Sigmoid colon (tissue), 7 donors: ENCODE measurements around the gene PDE1C. TPM values are rescaled to one million over a fixed set of nuclear protein-coding genes. Genes with fewer than 3 reads are reported as not detected.
"Not testable (repeated sequence)": the region's sequence is repeated elsewhere in the genome, so short reads cannot be mapped to it uniquely, and the experiment has no call there.

Experiments used
- DNase-seq: peaks from one replicate; pipeline ENCODE4 v3.0.0-alpha.2; 2019
- H3K27ac ChIP-seq, 4 donors: fragments of 200-600 bp; sonication (generic); one replicate each; pipeline ENCODE4 v1.5.1; 2016 to 2019; ENCODE audit warnings: mild to moderate bottlenecking in 1 of 4
- H3K27me3 ChIP-seq, 3 donors: fragments of 200-600 bp; sonication (generic); one replicate each; pipeline ENCODE4 v1.5.1; 2019; ENCODE audit warnings: mild to moderate bottlenecking in 1 of 3
- H3K36me3 ChIP-seq, 4 donors: fragments of 200-600 bp; sonication (generic); one replicate each; pipeline ENCODE4 v1.5.1; 2016 to 2019
- H3K4me1 ChIP-seq, 4 donors: fragments of 200-600 bp; sonication (generic); one replicate each; pipeline ENCODE4 v1.5.1; 2017 to 2019
- H3K4me3 ChIP-seq, 4 donors: fragments of 200-600 bp; sonication (generic); one replicate each; pipeline ENCODE4 v1.5.1; 2017 to 2019; ENCODE audit warnings: mild to moderate bottlenecking in 2 of 4, moderate library complexity in 1 of 4
- H3K9me3 ChIP-seq, 4 donors: fragments of 200-600 bp in 3 of 4; sonication (generic) in 3 of 4; one replicate each; pipeline versions ENCODE4 v1.5.1 to v1.6.1; 2013 to 2019
- EP300 ChIP-seq, 4 donors: sonication (generic); formaldehyde crosslinking; IDR thresholded peaks; one replicate each; pipeline ENCODE4 v1.6.1; 2017; ENCODE audit warnings: antibody characterized with exemption in 4 of 4
- POLR2A ChIP-seq, 2 donors: fragments of 450-650 bp; IDR thresholded peaks; one replicate each; pipeline ENCODE4 v1.6.1; 2016; ENCODE audit warnings: antibody characterized with exemption in 2 of 2, mild to moderate bottlenecking in 2 of 2, moderate library complexity in 2 of 2
- POLR2AphosphoS5 ChIP-seq, 4 donors: sonication (generic); formaldehyde crosslinking; IDR thresholded peaks; one replicate each; pipeline ENCODE4 v1.6.1; 2017; ENCODE audit warnings: antibody characterized with exemption in 4 of 4
- WGBS, 2 donors: extraction: QIAGEN DNeasy Blood & Tissue Kit; methylation state at CpG; one replicate each; pipeline ENCODE4 v1.1.7; 2013; 5-methylcytosine and 5-hydroxymethylcytosine counted together
- intact Hi-C: fragments of 100-400 bp; cut with DNase I; formaldehyde crosslinking; loops from one replicate; pipeline ENCODE4 v1.15.1; 2023
- polyA plus RNA-seq, 3 donors: library from polyadenylated mRNA; stranded (reverse); fragments of 200-250 nt; gene quantifications; one replicate each; pipeline ENCODE4 v1.2.3, GENCODE V29; 2013
- total RNA-seq, 4 donors: library from RNA; depleted of rRNA; stranded (reverse); fragments of >200 nt; gene quantifications; one replicate each; pipeline ENCODE4 v1.1.0, GENCODE V29; 2016
- TF ChIP-seq, protein P1 (sequence below), 4 experiments: fragments of 450-650 bp in 3 of 4; fragments of 200-600 bp in 1 of 4; IDR thresholded peaks; one replicate each; pipeline ENCODE4 v1.5.1; 2016 to 2019; ENCODE audit warnings: antibody characterized with exemption in 4 of 4, mild to moderate bottlenecking in 3 of 4, moderate library complexity in 2 of 4
- donor health status: healthy with polysubstance abuse.
- donor health status: Bipolar disorder and iron deficiency.
- donor health status: healthy.

Gene PDE1C
- total and polyA plus RNA-seq, 7 donors: under 0.01 to 19.4 (median 5.9) TPM

DNA sequence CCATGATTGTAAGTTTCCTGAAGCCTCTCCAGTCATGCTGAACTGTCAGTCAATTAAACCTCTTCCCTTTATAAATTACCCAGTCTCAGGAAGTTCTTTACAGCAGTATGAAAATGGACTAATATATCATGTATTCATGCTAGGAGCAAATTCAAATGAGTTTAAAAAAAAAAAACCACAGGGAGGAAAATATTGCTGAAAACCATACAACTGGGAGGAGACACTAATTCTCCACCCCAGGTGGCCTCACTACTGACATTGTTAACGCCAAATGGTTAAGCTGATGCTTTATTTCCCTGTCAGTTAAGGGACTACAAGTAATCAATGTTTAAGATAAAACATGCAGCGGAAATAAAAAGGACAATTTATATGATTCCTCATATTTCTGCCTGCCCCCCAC lies 55.1 kb downstream of the PDE1C start:
- intact Hi-C loops: no loop called here
- no peak overlapping the region for H3K27ac ChIP-seq
- no peak for TF ChIP-seq EP300 (IDR thresholded peaks at IDR 0.05)
- TF ChIP-seq POLR2A (IDR thresholded peaks at IDR 0.05): no peak
- no peak for TF ChIP-seq POLR2AphosphoS5 (IDR thresholded peaks at IDR 0.05)
- H3K36me3 ChIP-seq: no peaks in the 10 kb centered on the region
- no peak overlapping the region for H3K4me3 ChIP-seq
- DNase-seq: no peak
- no peaks in the 10 kb centered on the region for H3K27me3 ChIP-seq
- no peaks in the 10 kb centered on the region for H3K9me3 ChIP-seq
- WGBS, 2 donors: 80 to 83% methylated on average over 2 of the region's 2 CpGs
- no peaks in the 10 kb centered on the region for H3K4me1 ChIP-seq

DNA sequence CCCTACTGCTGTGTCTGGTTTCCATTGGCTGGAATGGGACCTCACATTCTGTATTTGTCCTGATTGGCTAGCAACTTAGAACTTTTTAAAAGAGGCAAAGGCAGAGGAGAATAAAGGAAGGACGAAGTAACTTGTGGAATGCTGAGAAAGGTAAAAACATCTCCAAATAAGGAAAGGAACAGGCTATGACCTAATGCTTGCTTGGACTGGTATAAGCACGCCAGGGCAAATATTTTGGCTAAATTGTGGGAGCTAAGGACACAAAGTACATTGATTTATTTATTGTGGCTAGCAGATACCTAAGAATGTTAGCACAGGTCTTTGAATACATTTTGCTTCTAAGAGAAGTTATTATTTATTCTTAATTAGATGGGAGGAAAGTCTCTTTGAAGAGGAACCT lies 56.7 kb downstream of the PDE1C start:
- H3K4me1 ChIP-seq, H3K27me3 ChIP-seq, intact Hi-C loops, H3K27ac ChIP-seq, H3K9me3 ChIP-seq, DNase-seq, H3K36me3 ChIP-seq, H3K4me3 ChIP-seq: not testable (repeated sequence)
- 40 to 56% methylated on average over 2 of the region's 2 CpGs for WGBS, 2 donors

DNA sequence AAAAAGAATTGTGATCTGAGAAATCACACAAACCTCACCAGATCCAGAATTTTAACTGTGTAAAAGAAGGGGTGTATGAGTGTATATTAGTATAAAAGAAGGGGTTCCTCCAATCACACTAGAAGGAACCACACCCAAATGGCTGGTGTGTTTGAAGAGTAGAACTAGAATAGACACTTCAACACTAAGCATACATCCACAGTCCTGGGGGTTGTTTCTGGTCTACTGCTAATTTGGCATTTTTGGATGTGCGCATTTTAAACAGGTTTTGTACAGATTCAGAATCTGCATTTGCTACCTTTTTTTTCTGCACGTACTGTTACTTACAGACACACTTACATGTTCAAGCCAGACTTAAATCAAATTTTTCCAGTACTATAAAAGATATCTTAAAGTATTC lies 64.6 kb downstream of the PDE1C start:
- no peaks in the 10 kb centered on the region for H3K36me3 ChIP-seq
- no peaks in the 10 kb centered on the region for H3K4me1 ChIP-seq
- TF ChIP-seq POLR2A (IDR thresholded peaks at IDR 0.05) (no peak), POLR2AphosphoS5 (IDR thresholded peaks at IDR 0.05) (no peak), EP300 (IDR thresholded peaks at IDR 0.05) (no peak)
- TF ChIP-seq, protein P1, sequence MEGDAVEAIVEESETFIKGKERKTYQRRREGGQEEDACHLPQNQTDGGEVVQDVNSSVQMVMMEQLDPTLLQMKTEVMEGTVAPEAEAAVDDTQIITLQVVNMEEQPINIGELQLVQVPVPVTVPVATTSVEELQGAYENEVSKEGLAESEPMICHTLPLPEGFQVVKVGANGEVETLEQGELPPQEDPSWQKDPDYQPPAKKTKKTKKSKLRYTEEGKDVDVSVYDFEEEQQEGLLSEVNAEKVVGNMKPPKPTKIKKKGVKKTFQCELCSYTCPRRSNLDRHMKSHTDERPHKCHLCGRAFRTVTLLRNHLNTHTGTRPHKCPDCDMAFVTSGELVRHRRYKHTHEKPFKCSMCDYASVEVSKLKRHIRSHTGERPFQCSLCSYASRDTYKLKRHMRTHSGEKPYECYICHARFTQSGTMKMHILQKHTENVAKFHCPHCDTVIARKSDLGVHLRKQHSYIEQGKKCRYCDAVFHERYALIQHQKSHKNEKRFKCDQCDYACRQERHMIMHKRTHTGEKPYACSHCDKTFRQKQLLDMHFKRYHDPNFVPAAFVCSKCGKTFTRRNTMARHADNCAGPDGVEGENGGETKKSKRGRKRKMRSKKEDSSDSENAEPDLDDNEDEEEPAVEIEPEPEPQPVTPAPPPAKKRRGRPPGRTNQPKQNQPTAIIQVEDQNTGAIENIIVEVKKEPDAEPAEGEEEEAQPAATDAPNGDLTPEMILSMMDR (IDR thresholded peaks at IDR 0.05): no peak
- intact Hi-C loops: no loop called here
- no peak for DNase-seq
- H3K9me3 ChIP-seq: peaks cover 0 to 10% (median 3%) of the 10 kb centered on the region in 4 donors
- 95 to 99% methylated on average over 2 of the region's 2 CpGs for WGBS, 2 donors
- H3K27ac ChIP-seq: no peak overlapping the region
- no peaks in the 10 kb centered on the region for H3K27me3 ChIP-seq
- H3K4me3 ChIP-seq: no peak overlapping the region

DNA sequence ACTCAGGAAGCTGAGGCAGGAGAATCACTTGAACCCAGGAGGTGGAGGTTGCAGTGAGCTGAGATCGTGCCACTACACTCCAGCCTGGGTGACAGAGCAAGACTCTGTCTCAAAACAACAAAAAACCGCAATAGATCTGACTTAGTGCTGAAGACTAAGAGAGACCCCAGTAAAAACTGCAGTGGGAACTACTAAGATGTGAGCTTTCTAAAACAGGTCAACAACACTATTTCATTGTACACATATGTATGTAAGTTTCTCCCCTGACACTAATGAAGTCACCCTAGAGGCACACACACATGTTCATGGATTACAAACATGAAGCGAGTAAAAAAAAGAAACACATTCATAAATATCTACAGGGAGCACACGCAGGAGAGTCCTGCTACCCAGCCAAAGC lies 68.3 kb downstream of the PDE1C start:
- H3K9me3 ChIP-seq: peaks cover 0 to 10% (median 3%) of the 10 kb centered on the region in 4 donors
- TF ChIP-seq, protein P1 (IDR thresholded peaks at IDR 0.05): no peak
- TF ChIP-seq EP300 (IDR thresholded peaks at IDR 0.05) (no peak), POLR2AphosphoS5 (IDR thresholded peaks at IDR 0.05) (no peak), POLR2A (IDR thresholded peaks at IDR 0.05) (no peak)
- WGBS, 2 donors: 91 to 95% methylated on average over 4 of the region's 4 CpGs
- no peak for DNase-seq
- no peaks in the 10 kb centered on the region for H3K36me3 ChIP-seq
- intact Hi-C loops: no loop called here
- no peak overlapping the region for H3K4me3 ChIP-seq
- H3K4me1 ChIP-seq: no peaks in the 10 kb centered on the region
- no peaks in the 10 kb centered on the region for H3K27me3 ChIP-seq
- H3K27ac ChIP-seq: no peak overlapping the region

DNA sequence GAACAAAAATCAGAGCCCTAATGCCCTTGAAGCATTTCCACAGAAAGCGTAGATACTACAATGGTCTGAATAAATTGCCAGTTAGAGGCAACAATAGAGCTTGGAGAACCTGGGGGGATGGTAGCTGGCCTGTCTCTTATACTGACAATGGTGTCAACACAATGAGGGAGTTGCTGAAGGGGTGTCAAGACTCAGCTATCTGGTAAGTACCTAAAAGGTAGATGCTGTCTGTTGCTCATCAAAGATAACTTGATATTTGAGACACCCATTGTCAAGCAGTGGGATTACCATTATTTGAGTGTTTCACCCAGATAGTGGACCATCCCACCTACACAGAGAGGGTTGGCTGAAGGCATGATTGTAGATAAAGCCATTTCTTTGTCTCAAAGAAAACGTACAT lies 72.8 kb downstream of the PDE1C start:
- no peak overlapping the region for H3K27ac ChIP-seq
- 87 to 88% methylated on average over 2 of the region's 2 CpGs for WGBS, 2 donors

DNA sequence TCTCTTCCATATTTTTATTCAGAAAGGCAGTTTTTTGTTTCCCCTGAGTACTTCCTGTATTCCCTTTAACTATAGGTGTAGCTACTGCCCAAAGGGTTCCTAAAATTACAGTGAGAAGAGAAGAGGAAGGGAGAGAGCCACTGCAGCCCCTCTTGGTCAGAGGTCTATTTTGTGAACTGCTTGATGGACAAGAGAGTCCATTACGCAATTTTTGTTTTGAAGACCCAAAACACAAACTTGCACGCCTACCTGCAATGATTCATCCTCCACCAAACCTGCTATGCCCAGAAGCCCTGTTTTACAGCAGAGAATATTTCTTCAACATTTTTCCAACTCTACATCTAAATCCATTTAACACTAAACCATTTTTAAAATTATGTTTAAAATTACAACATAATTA lies 75.1 kb downstream of the PDE1C start:
- no peak for TF ChIP-seq EP300 (IDR thresholded peaks at IDR 0.05)
- TF ChIP-seq, protein P1 (IDR thresholded peaks at IDR 0.05): no peak
- no peak for TF ChIP-seq POLR2A (IDR thresholded peaks at IDR 0.05)
- no peak for TF ChIP-seq POLR2AphosphoS5 (IDR thresholded peaks at IDR 0.05)
- H3K9me3 ChIP-seq: no peaks in the 10 kb centered on the region
- H3K36me3 ChIP-seq: no peaks in the 10 kb centered on the region
- H3K4me3 ChIP-seq: no peak overlapping the region
- WGBS, 2 donors: 94 to 97% methylated on average over 2 of the region's 2 CpGs
- no peak overlapping the region for H3K27ac ChIP-seq
- intact Hi-C loops: no loop called here
- DNase-seq: no peak
- no peaks in the 10 kb centered on the region for H3K4me1 ChIP-seq
- H3K27me3 ChIP-seq: no peaks in the 10 kb centered on the region

More for the DNA sequence above, 72.8 kb downstream of the PDE1C start:
- Histone ChIP-seq H3K36me3 (no peaks in the 10 kb centered on the region), H3K4me1 (no peaks in the 10 kb centered on the region), H3K9me3 (peaks cover 0 to 10% (median 2%) of the 10 kb centered on the region in 4 donors), H3K27me3 (no peaks in the 10 kb centered on the region), H3K4me3 (no peak overlapping the region)
- TF ChIP-seq, protein P1 (IDR thresholded peaks at IDR 0.05): no peak
- TF ChIP-seq POLR2AphosphoS5 (IDR thresholded peaks at IDR 0.05) (no peak), POLR2A (IDR thresholded peaks at IDR 0.05) (no peak), EP300 (IDR thresholded peaks at IDR 0.05) (no peak)
- intact Hi-C loops: no loop called here
- DNase-seq: no peak
